OCI-LY7 (cell line): ENCODE data around the gene ZNF689. TPM values are rescaled to one million over a fixed set of nuclear protein-coding genes. Genes with fewer than 3 reads are reported as not detected.

Experiments used
- BruUV-seq: library from RNA; stranded (reverse); fragments of 400-500 nt; replicated peaks from 2 replicates; lab custom pipeline; 2021; lab: Mats Ljungman, UMichigan
- CTCF ChIA-PET: fragments of 300-600 bp; sonication (Branson Sonifier 250); formaldehyde crosslinking; loops from one replicate; lab custom pipeline; 2022; ENCODE audit warnings: antibody characterized with exemption; ENCODE audit not compliant: unreplicated experiment; lab: Charles Lee
- POLR2A ChIA-PET: fragments of 300-600 bp; sonication (Branson Sonifier 250); formaldehyde crosslinking; loops from one replicate; lab custom pipeline; 2022; ENCODE audit warnings: antibody characterized with exemption; lab: Charles Lee
- DNase-seq: peaks from one replicate; pipeline ENCODE4 v3.0.0-alpha.2; 2015; ENCODE audit warnings: low spot score
- H2AFZ ChIP-seq: fragments of 200-600 bp; sonication (generic), shearing (Covaris generic); 2 replicates; pipeline ENCODE4 v1.6.1; 2014; ENCODE audit warnings: mild to moderate bottlenecking, antibody characterized with exemption, low read length, moderate library complexity
- H3K27ac ChIP-seq: fragments of 200-600 bp; sonication (generic); 2 replicates; pipeline ENCODE4 v1.5.1; 2014; ENCODE audit warnings: mixed run types, low read depth, mild to moderate bottlenecking, moderate library complexity, low read length, inconsistent platforms; ENCODE audit not compliant: poor library complexity, severe bottlenecking
- H3K36me3 ChIP-seq: fragments of 200-600 bp; sonication (generic); 2 replicates; pipeline ENCODE4 v1.6.1; 2014; ENCODE audit warnings: mild to moderate bottlenecking, antibody characterized with exemption, low read length, moderate library complexity, mixed read lengths; ENCODE audit not compliant: insufficient read depth
- H3K4me1 ChIP-seq: fragments of 200-600 bp; sonication (generic); 2 replicates; pipeline ENCODE4 v1.5.1; 2014; ENCODE audit warnings: mild to moderate bottlenecking, low read length; ENCODE audit not compliant: insufficient read depth, poor library complexity, severe bottlenecking
- H3K4me2 ChIP-seq: fragments of 200-600 bp; sonication (generic); 2 replicates; pipeline ENCODE4 v1.6.1; 2014; ENCODE audit warnings: mild to moderate bottlenecking, low read length
- H3K4me3 ChIP-seq: fragments of 200-600 bp; sonication (generic); 2 replicates; pipeline ENCODE4 v1.5.1; 2014; ENCODE audit warnings: mild to moderate bottlenecking, low read depth, low read length; ENCODE audit not compliant: poor library complexity, severe bottlenecking
- H3K79me2 ChIP-seq: fragments of 200-600 bp; sonication (generic); 2 replicates; pipeline ENCODE4 v1.6.1; 2016; ENCODE audit warnings: low read depth, mild to moderate bottlenecking, low read length, moderate library complexity, mixed read lengths; ENCODE audit not compliant: insufficient read depth
- H3K9me2 ChIP-seq: fragments of 200-600 bp; sonication (generic); 2 replicates; pipeline ENCODE4 v1.6.1; 2016; ENCODE audit warnings: mild to moderate bottlenecking, low read length, mixed read lengths; ENCODE audit not compliant: insufficient read depth
- H3K9me3 ChIP-seq: fragments of 200-600 bp; sonication (generic); 2 replicates; pipeline ENCODE4 v1.6.1; 2014; ENCODE audit warnings: mild to moderate bottlenecking, mixed run types, low read length, mixed read lengths
- H4K20me1 ChIP-seq: fragments of 200-600 bp; sonication (generic); 2 replicates; pipeline ENCODE4 v1.6.1; 2014; ENCODE audit warnings: mild to moderate bottlenecking, antibody characterized with exemption, low read length, moderate library complexity, mixed read lengths; ENCODE audit not compliant: insufficient read depth
- EZH2phosphoT487 ChIP-seq: fragments of 200-600 bp; sonication (generic); IDR thresholded peaks from 2 replicates; pipeline ENCODE4 v1.6.1; 2018; ENCODE audit warnings: low read depth, borderline replicate concordance, mild to moderate bottlenecking, mixed run types, antibody characterized with exemption, low read length, moderate library complexity, mixed read lengths
- intact Hi-C: fragments of 100-400 bp; cut with micrococcal nuclease; formaldehyde crosslinking; loops from one replicate; pipeline ENCODE4 v1.10.0; 2022; ENCODE audit not compliant: unreplicated experiment
- total RNA-seq, 2 experiments: library from RNA; depleted of rRNA in 1 of 2; stranded (reverse); fragments of >200 nt in 1 of 2; shearing (Covaris generic) in 1 of 2; gene quantifications; 2 replicates each; pipeline ENCODE4 v1.2.3, GENCODE V29; 2014 to 2022
- TF ChIP-seq, protein P1 (sequence below): fragments of 200-600 bp; sonication (generic); conservative IDR thresholded peaks from 2 replicates; pipeline ENCODE4 v1.5.1; 2014; ENCODE audit warnings: mild to moderate bottlenecking, antibody characterized with exemption, low read length, moderate library complexity, mixed read lengths

ZNF689 gene
- total RNA-seq, 2 experiments from 2014 or later: 15.0 to 16.7 TPM

DNA sequence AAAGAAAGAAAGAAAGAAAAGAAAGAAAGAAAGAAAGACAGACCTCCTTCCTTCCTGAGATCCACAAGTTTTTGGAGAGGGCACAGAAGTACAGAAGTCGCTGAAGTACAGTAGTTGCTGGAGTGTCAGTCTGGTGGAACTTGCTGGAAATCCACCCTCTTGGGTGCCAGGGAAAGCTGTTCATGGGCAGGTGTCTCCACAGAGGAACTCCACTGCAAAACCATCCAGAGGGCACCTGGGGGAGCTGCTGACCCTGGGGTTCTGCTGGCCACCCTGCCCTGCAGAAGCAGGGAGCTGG, 37.0 kb upstream of the ZNF689 start:
- ChIA-PET POLR2A (interaction anchor here (0.7 kb wide), 1 partner anchor 21 kb away, joined by 3 read pairs; no protein-coding TSS in a partner anchor), CTCF (interaction anchor here (0.8 kb wide), 1 partner anchor 46 kb away, joined by 3 read pairs; no protein-coding TSS in a partner anchor)
- no peaks in the 10 kb centered on the region for H3K9me3 ChIP-seq
- intact Hi-C loops: no loop called here
- DNase-seq: no peak
- peaks cover 5% of the 10 kb centered on the region; the same call in 1 of the 2 replicates for H3K79me2 ChIP-seq
- H3K4me3 ChIP-seq: no peak overlapping the region
- BruUV-seq: no TSS peak
- no peak for TF ChIP-seq EZH2phosphoT487
- TF ChIP-seq, protein P1, sequence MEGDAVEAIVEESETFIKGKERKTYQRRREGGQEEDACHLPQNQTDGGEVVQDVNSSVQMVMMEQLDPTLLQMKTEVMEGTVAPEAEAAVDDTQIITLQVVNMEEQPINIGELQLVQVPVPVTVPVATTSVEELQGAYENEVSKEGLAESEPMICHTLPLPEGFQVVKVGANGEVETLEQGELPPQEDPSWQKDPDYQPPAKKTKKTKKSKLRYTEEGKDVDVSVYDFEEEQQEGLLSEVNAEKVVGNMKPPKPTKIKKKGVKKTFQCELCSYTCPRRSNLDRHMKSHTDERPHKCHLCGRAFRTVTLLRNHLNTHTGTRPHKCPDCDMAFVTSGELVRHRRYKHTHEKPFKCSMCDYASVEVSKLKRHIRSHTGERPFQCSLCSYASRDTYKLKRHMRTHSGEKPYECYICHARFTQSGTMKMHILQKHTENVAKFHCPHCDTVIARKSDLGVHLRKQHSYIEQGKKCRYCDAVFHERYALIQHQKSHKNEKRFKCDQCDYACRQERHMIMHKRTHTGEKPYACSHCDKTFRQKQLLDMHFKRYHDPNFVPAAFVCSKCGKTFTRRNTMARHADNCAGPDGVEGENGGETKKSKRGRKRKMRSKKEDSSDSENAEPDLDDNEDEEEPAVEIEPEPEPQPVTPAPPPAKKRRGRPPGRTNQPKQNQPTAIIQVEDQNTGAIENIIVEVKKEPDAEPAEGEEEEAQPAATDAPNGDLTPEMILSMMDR: no peak
- H3K27ac ChIP-seq: no peak overlapping the region
- peaks cover 2% of the 10 kb centered on the region; the same call in 1 of the 2 replicates for H3K36me3 ChIP-seq
- peaks cover 13% of the 10 kb centered on the region for H3K4me1 ChIP-seq
- H4K20me1 ChIP-seq: no peaks in the 10 kb centered on the region
- no peak overlapping the region for H2AFZ ChIP-seq
- no peak overlapping the region for H3K4me2 ChIP-seq
- no peaks in the 10 kb centered on the region for H3K9me2 ChIP-seq

DNA sequence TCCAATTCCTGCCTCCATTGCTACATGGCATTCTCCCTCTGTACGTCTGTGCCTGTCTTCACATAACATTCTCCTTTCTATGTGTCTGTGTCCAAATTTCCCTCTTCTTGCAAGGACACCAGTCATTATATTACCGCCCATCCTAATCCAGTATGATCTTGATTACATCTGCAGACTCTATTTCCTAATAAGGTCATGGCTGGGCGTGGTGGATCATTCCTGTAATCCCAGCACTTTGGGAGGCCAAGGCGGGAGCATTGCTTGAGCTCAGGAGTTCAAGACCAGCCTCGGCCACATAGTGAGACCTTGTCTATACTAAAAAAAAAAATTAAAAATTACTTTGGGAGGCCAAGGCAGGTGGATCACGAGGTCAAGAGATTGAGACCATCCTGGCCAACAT, 35.5 kb upstream of the ZNF689 start:
- Histone ChIP-seq H3K79me2 (no peaks in the 10 kb centered on the region), H3K4me2 (no peak overlapping the region), H2AFZ (no peak overlapping the region), H4K20me1 (no peaks in the 10 kb centered on the region), H3K27ac (no peak overlapping the region), H3K9me2 (no peaks in the 10 kb centered on the region), H3K36me3 (no peaks in the 10 kb centered on the region), H3K4me3 (no peak overlapping the region), H3K4me1 (peaks cover 6% of the 10 kb centered on the region), H3K9me3 (no peaks in the 10 kb centered on the region)
- BruUV-seq: no TSS peak
- no peak for DNase-seq
- intact Hi-C loops: no loop called here
- no peak for TF ChIP-seq EZH2phosphoT487
- TF ChIP-seq, protein P1: no peak
- CTCF ChIA-PET: no interaction called here
- POLR2A ChIA-PET: interaction anchor here (1.1 kb wide), 1 partner anchor 32 kb away, joined by 3 read pairs; no protein-coding TSS in a partner anchor

DNA sequence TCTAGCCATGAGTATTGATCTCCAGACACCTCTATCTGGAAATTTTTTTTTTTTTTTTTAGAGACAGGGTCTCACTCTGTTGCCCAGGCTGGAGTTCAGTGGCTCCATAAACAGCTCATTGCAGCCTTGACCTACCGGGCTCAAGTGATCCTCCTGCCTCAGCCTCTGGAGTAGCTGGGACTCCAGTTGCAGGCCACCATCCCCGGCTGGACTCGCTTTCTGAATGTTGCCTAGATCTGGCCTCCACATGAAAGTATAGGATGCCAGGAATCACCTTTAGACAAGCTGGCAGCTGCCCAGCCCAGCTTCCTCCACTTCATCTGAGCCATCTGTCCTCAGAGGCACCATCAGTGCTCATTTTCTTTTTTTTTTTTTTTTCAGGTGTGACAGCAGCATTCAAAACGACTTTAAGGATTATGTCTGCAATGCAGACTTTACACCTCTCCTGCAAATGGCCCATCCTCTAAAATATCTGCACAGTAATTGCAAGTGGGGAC, 34.2 kb upstream of the ZNF689 start:
- H3K79me2 ChIP-seq: no peaks in the 10 kb centered on the region
- no peaks in the 10 kb centered on the region for H4K20me1 ChIP-seq
- intact Hi-C loops: no loop called here
- DNase-seq: no peak
- no peak overlapping the region for H3K4me3 ChIP-seq
- H3K9me3 ChIP-seq: no peaks in the 10 kb centered on the region
- no peak overlapping the region for H3K27ac ChIP-seq
- POLR2A ChIA-PET: interaction anchor here (0.6 kb wide), 1 partner anchor 274 kb away, joined by 3 read pairs; no protein-coding TSS in a partner anchor
- no peak overlapping the region for H2AFZ ChIP-seq
- no peaks in the 10 kb centered on the region for H3K9me2 ChIP-seq
- no peaks in the 10 kb centered on the region for H3K36me3 ChIP-seq
- H3K4me1 ChIP-seq: no peaks in the 10 kb centered on the region
- no peak overlapping the region for H3K4me2 ChIP-seq
- TF ChIP-seq, protein P1: no peak
- no peak for TF ChIP-seq EZH2phosphoT487
- no TSS peak for BruUV-seq
- CTCF ChIA-PET: no interaction called here
